Fibroblast of the conjunctiva (primary cell): ENCODE results near the gene FAM20C.

Experiments used
- DNase-seq: peaks from one replicate; pipeline ENCODE4 v3.0.0-alpha.2; 2010; ENCODE audit warnings: low read depth

Gene FAM20C

GRCh38 chr7:191981-192649 lies at the start of gene FAM20C:
FAM20C (plus strand) TSS chr7:192571; CDS start chr7:193200, 629 bp downstream.
- DNase-seq: peak; percentile 38

- no peak for DNase-seq
Measured at GRCh38 chr7:143145-143751, 49.1 kb upstream of the FAM20C start.

- no peak for DNase-seq
Measured at GRCh38 chr7:143811-144453, 48.4 kb upstream of the FAM20C start.

GRCh38 chr7:144454-144826 lies 47.9 kb upstream of the FAM20C start:
- no peak for DNase-seq

GRCh38 chr7:145863-146262 lies 46.5 kb upstream of the FAM20C start:
- no peak for DNase-seq

- DNase-seq: no peak
Measured at GRCh38 chr7:148543-148931, 43.8 kb upstream of the FAM20C start.

- peak; percentile 100 for DNase-seq
Measured at GRCh38 chr7:148932-149790, 43.2 kb upstream of the FAM20C start.

GRCh38 chr7:149791-150636 lies 42.4 kb upstream of the FAM20C start:
- DNase-seq: no peak

- no peak for DNase-seq
Measured at GRCh38 chr7:150811-151221, 41.6 kb upstream of the FAM20C start.

- DNase-seq: no peak
Measured at GRCh38 chr7:151346-152050, 40.9 kb upstream of the FAM20C start.

GRCh38 chr7:152702-153391 lies 39.5 kb upstream of the FAM20C start:
- no peak for DNase-seq

- no peak for DNase-seq
Measured at GRCh38 chr7:153604-154003, 38.8 kb upstream of the FAM20C start.

GRCh38 chr7:154096-154799 lies 38.1 kb upstream of the FAM20C start:
- no peak for DNase-seq

GRCh38 chr7:155469-155900 lies 36.9 kb upstream of the FAM20C start:
- no peak for DNase-seq

GRCh38 chr7:156111-157007 lies 36.0 kb upstream of the FAM20C start:
- no peak for DNase-seq

GRCh38 chr7:157008-157310 lies 35.4 kb upstream of the FAM20C start:
- no peak for DNase-seq

- DNase-seq: no peak
Measured at GRCh38 chr7:157771-158625, 34.4 kb upstream of the FAM20C start.

- no peak for DNase-seq
Measured at GRCh38 chr7:158771-159170, 33.6 kb upstream of the FAM20C start.
